T-helper 1 cell treated with Interleukin-12 subunit alpha and Interleukin-12 subunit beta and Interleukin-4 antibody, amounts not matched to agents 30 μg/mL and 1 μg/mL, for 36 hours (primary cell): ENCODE results near the gene TMEM269.

Source experiments
- H3K27ac Mint-ChIP-seq: one replicate; pipeline ENCODE4 v1.8.0; 2021; ENCODE audit warnings: mild to moderate bottlenecking, mixed read lengths
- H3K27me3 Mint-ChIP-seq: one replicate; pipeline ENCODE4 v1.8.0; 2021; ENCODE audit warnings: low read depth, mixed read lengths
- H3K36me3 Mint-ChIP-seq: one replicate; pipeline ENCODE4 v1.8.0; 2021; ENCODE audit warnings: low read depth, mixed read lengths
- H3K4me1 Mint-ChIP-seq: one replicate; pipeline ENCODE4 v1.8.0; 2021; ENCODE audit warnings: low read depth, mixed read lengths
- H3K4me3 Mint-ChIP-seq: one replicate; pipeline ENCODE4 v1.8.0; 2021; ENCODE audit warnings: mild to moderate bottlenecking, moderate library complexity, mixed read lengths
- H3K9me3 Mint-ChIP-seq: one replicate; pipeline ENCODE4 v1.8.0; 2021; ENCODE audit warnings: mixed read lengths

Gene TMEM269

DNA sequence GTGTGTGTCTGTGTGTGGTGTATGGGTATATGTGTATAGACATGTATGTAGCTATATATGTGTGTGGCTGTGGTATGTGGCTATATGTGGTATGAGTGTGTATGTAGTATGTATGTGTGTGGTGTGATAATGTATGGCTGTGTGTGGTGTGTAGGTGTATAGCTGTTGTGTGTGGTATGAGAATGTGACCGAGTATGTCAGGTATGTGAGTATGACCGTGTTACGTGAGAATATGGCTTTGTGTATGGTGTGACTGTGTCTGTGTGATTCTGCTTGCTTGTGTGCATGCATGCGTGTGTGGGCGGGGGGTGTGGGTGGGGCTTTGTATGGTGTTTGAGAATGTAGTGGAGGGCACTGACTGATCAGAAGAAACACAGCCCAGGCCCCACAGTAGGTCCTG lies 65.2 kb downstream of the TMEM269 start:
- Mint-ChIP-seq H3K9me3 (no peaks in the 10 kb centered on the region), H3K36me3 (peaks cover 34% of the 10 kb centered on the region), H3K4me1 (peaks cover 25% of the 10 kb centered on the region), H3K27me3 (no peaks in the 10 kb centered on the region), H3K4me3 (no peak overlapping the region), H3K27ac (no peak overlapping the region)
